ENCODE results near the gene PPP4R2. TPM values are rescaled to one million over a fixed set of nuclear protein-coding genes. Genes with fewer than 3 reads are reported as not detected.

PPP4R2 gene
- total and polyA plus RNA-seq, 3 experiments from 2014 or later = 45.8 to 122 (median 115) TPM

- DNase-seq = no peak
- Histone ChIP-seq H3K4me1 (ENCODE audit: insufficient read depth, low read length) (no peaks in the 10 kb centered on the region), H3K4me3 (ENCODE audit: low read length) (no peak overlapping the region), H3K36me3 (ENCODE audit: insufficient read depth, low read length) (no peaks in the 10 kb centered on the region), H3K27me3 (ENCODE audit: insufficient read depth, low read length, poor library complexity, severe bottlenecking) (no peaks in the 10 kb centered on the region), H3K27ac (ENCODE audit: low read depth, low read length) (no peak overlapping the region), H3K9me3 (ENCODE audit: low read length) (peaks cover 10% of the 10 kb centered on the region)
- POLR2A ChIA-PET = interaction anchor here (0.7 kb wide), 1 partner anchor 14 kb away, joined by 4 read pairs; no protein-coding TSS in a partner anchor
- Mint-ChIP-seq H3K27me3 (peaks cover 9 to 16% of the 10 kb centered on the region in 2 donors), H3K4me1 (no peaks in the 10 kb centered on the region), H3K36me3 (peaks cover 0 to 12% (median 3%) of the 10 kb centered on the region in 3 donors), H3K9me3 (peaks cover 5 to 13% (median 10%) of the 10 kb centered on the region in 5 donors), H3K27ac (no peak overlapping the region), H3K4me3 (no peak overlapping the region)
- CTCF ChIA-PET = no interaction called here
These were observed 11.0 kb upstream of the PPP4R2 start for GRCh38 chr3:72985576-72985975.

GRCh38 chr3:72990701-72991395, 5.8 kb upstream of the PPP4R2 start:
- Histone ChIP-seq H3K27me3 (ENCODE audit: insufficient read depth, low read length, poor library complexity, severe bottlenecking) (no peaks in the 10 kb centered on the region), H3K27ac (ENCODE audit: low read depth, low read length) (no peak overlapping the region), H3K4me3 (ENCODE audit: low read length) (no peak overlapping the region), H3K36me3 (ENCODE audit: insufficient read depth, low read length) (no peaks in the 10 kb centered on the region), H3K9me3 (ENCODE audit: low read length) (peaks cover 4% of the 10 kb centered on the region), H3K4me1 (ENCODE audit: insufficient read depth, low read length) (no peaks in the 10 kb centered on the region)
- POLR2A ChIA-PET = no interaction called here
- no peaks in the 10 kb centered on the region for H3K27me3 Mint-ChIP-seq
- H3K36me3 Mint-ChIP-seq = peaks cover 0 to 3% (median 2%) of the 10 kb centered on the region in 3 donors
- H3K4me3 Mint-ChIP-seq = peak overlapping the region in 1 of 7 donors; percentile 5
- CTCF ChIA-PET = no interaction called here
- peak overlapping the region in 1 of 8 donors; percentile 0 for H3K27ac Mint-ChIP-seq
- H3K9me3 Mint-ChIP-seq = peaks cover 3 to 5% (median 5%) of the 10 kb centered on the region in 5 donors
- H3K4me1 Mint-ChIP-seq = peaks cover 0 to 3% (median 2%) of the 10 kb centered on the region in 3 donors
- DNase-seq = no peak

GRCh38 chr3:72991522-72991921, 5.1 kb upstream of the PPP4R2 start:
- peaks cover 0 to 7% (median 2%) of the 10 kb centered on the region in 3 donors for H3K4me1 Mint-ChIP-seq
- no peaks in the 10 kb centered on the region for H3K36me3 ChIP-seq (ENCODE audit: insufficient read depth, low read length)
- no peak overlapping the region for H3K4me3 ChIP-seq (ENCODE audit: low read length)
- no peak overlapping the region for H3K27ac Mint-ChIP-seq
- no peaks in the 10 kb centered on the region for H3K9me3 Mint-ChIP-seq
- no peak overlapping the region for H3K4me3 Mint-ChIP-seq
- no peaks in the 10 kb centered on the region for H3K9me3 ChIP-seq (ENCODE audit: low read length)
- POLR2A ChIA-PET = no interaction called here
- no peaks in the 10 kb centered on the region for H3K36me3 Mint-ChIP-seq
- DNase-seq = no peak
- no peaks in the 10 kb centered on the region for H3K27me3 Mint-ChIP-seq
- CTCF ChIA-PET = no interaction called here
- H3K4me1 ChIP-seq (ENCODE audit: insufficient read depth, low read length) = peaks cover 6% of the 10 kb centered on the region
- H3K27ac ChIP-seq (ENCODE audit: low read depth, low read length) = no peak overlapping the region
- no peaks in the 10 kb centered on the region for H3K27me3 ChIP-seq (ENCODE audit: insufficient read depth, low read length, poor library complexity, severe bottlenecking)

GRCh38 chr3:72993391-72993790, 3.2 kb upstream of the PPP4R2 start:
- Histone ChIP-seq H3K36me3 (ENCODE audit: insufficient read depth, low read length) (no peaks in the 10 kb centered on the region), H3K4me1 (ENCODE audit: insufficient read depth, low read length) (peaks cover 11% of the 10 kb centered on the region), H3K27ac (ENCODE audit: low read depth, low read length) (no peak overlapping the region), H3K4me3 (ENCODE audit: low read length) (no peak overlapping the region), H3K9me3 (ENCODE audit: low read length) (no peaks in the 10 kb centered on the region), H3K27me3 (ENCODE audit: insufficient read depth, low read length, poor library complexity, severe bottlenecking) (no peaks in the 10 kb centered on the region)
- no peak for DNase-seq
- POLR2A ChIA-PET = no interaction called here
- Mint-ChIP-seq H3K9me3 (no peaks in the 10 kb centered on the region), H3K27me3 (no peaks in the 10 kb centered on the region), H3K27ac (peak overlapping the region in 1 of 8 donors; percentile 52), H3K36me3 (peaks cover 0 to 8% (median 2%) of the 10 kb centered on the region in 3 donors), H3K4me3 (peak overlapping the region in 3 of 7 donors; percentile 27 to 60 (median 32)), H3K4me1 (peaks cover 10 to 18% (median 11%) of the 10 kb centered on the region in 3 donors)
- CTCF ChIA-PET = interaction anchor here (1.4 kb wide), 1 partner anchor 47 kb away, joined by 4 read pairs; no protein-coding TSS in a partner anchor

GRCh38 chr3:72995337-72995736, 1.3 kb upstream of the PPP4R2 start:
- H3K4me3 Mint-ChIP-seq = peak overlapping the region; percentile 13 to 90 (median 68)
- H3K27me3 Mint-ChIP-seq = no peaks in the 10 kb centered on the region
- no peak overlapping the region for H3K27ac ChIP-seq (ENCODE audit: low read depth, low read length)
- no peak overlapping the region for H3K4me3 ChIP-seq (ENCODE audit: low read length)
- H3K27me3 ChIP-seq (ENCODE audit: insufficient read depth, low read length, poor library complexity, severe bottlenecking) = no peaks in the 10 kb centered on the region
- H3K27ac Mint-ChIP-seq = peak overlapping the region in 5 of 8 donors; percentile 82 to 96 (median 84)
- no peaks in the 10 kb centered on the region for H3K36me3 ChIP-seq (ENCODE audit: insufficient read depth, low read length)
- peaks cover 31% of the 10 kb centered on the region for H3K4me1 ChIP-seq (ENCODE audit: insufficient read depth, low read length)
- no peak for DNase-seq
- H3K9me3 Mint-ChIP-seq = no peaks in the 10 kb centered on the region
- ChIA-PET POLR2A (no interaction called here), CTCF (no interaction called here)
- H3K9me3 ChIP-seq (ENCODE audit: low read length) = no peaks in the 10 kb centered on the region
- H3K36me3 Mint-ChIP-seq = peaks cover 0 to 24% (median 5%) of the 10 kb centered on the region in 3 donors
- peaks cover 29 to 38% (median 31%) of the 10 kb centered on the region in 3 donors for H3K4me1 Mint-ChIP-seq

- CTCF ChIA-PET = interaction anchor here (1.1 to 1.4 kb wide), 2 partner anchors 16 to 55 kb away, joined by 3 to 4 read pairs; no protein-coding TSS in a partner anchor
- DNase-seq = no peak
- peaks cover 37 to 45% (median 38%) of the 10 kb centered on the region in 3 donors for H3K4me1 Mint-ChIP-seq
- peak overlapping the region; percentile 64 for H3K4me3 ChIP-seq (ENCODE audit: low read length)
- H3K27me3 ChIP-seq (ENCODE audit: insufficient read depth, low read length, poor library complexity, severe bottlenecking) = no peaks in the 10 kb centered on the region
- H3K27ac ChIP-seq (ENCODE audit: low read depth, low read length) = peak overlapping the region; percentile 71
- H3K27ac Mint-ChIP-seq = peak overlapping the region; percentile 80 to 96 (median 92)
- peaks cover 0 to 31% (median 5%) of the 10 kb centered on the region in 3 donors for H3K36me3 Mint-ChIP-seq
- no peaks in the 10 kb centered on the region for H3K9me3 Mint-ChIP-seq
- H3K4me1 ChIP-seq (ENCODE audit: insufficient read depth, low read length) = peaks cover 38% of the 10 kb centered on the region
- POLR2A ChIA-PET = interaction anchor here (0.9 kb wide), 1 partner anchor 30 kb away, joined by 5 read pairs; no protein-coding TSS in a partner anchor
- H3K4me3 Mint-ChIP-seq = peak overlapping the region; percentile 83 to 94 (median 90)
- H3K9me3 ChIP-seq (ENCODE audit: low read length) = no peaks in the 10 kb centered on the region
- H3K27me3 Mint-ChIP-seq = no peaks in the 10 kb centered on the region
- no peaks in the 10 kb centered on the region for H3K36me3 ChIP-seq (ENCODE audit: insufficient read depth, low read length)
These were observed 514 bp upstream of the PPP4R2 start for GRCh38 chr3:72996121-72996472.

GRCh38 chr3:72997421-72997961, 880 bp downstream of the PPP4R2 start:
- peaks cover 49% of the 10 kb centered on the region for H3K4me1 ChIP-seq (ENCODE audit: insufficient read depth, low read length)
- H3K9me3 Mint-ChIP-seq = no peaks in the 10 kb centered on the region

GRCh38 chr3:72998466-72998865, 1.9 kb downstream of the PPP4R2 start:
- Histone ChIP-seq H3K9me3 (ENCODE audit: low read length) (no peaks in the 10 kb centered on the region), H3K4me1 (ENCODE audit: insufficient read depth, low read length) (peaks cover 49% of the 10 kb centered on the region), H3K4me3 (ENCODE audit: low read length) (peak overlapping the region; percentile 35), H3K27me3 (ENCODE audit: insufficient read depth, low read length, poor library complexity, severe bottlenecking) (no peaks in the 10 kb centered on the region), H3K27ac (ENCODE audit: low read depth, low read length) (peak overlapping the region; percentile 7), H3K36me3 (ENCODE audit: insufficient read depth, low read length) (peaks cover 6% of the 10 kb centered on the region)
- H3K9me3 Mint-ChIP-seq = no peaks in the 10 kb centered on the region
- DNase-seq = no peak
- ChIA-PET POLR2A (no interaction called here), CTCF (interaction anchor here (0.9 to 2.4 kb wide), 3 partner anchors 12 to 63 kb away, joined by 3 to 12 read pairs (median 4); no protein-coding TSS in a partner anchor)
- peaks cover 52 to 66% (median 58%) of the 10 kb centered on the region in 3 donors for H3K4me1 Mint-ChIP-seq
- peaks cover 0 to 49% (median 10%) of the 10 kb centered on the region in 3 donors for H3K36me3 Mint-ChIP-seq
- peak overlapping the region; percentile 66 to 96 (median 84) for H3K27ac Mint-ChIP-seq
- H3K27me3 Mint-ChIP-seq = no peaks in the 10 kb centered on the region
- H3K4me3 Mint-ChIP-seq = peak overlapping the region; percentile 74 to 88 (median 76)

More at GRCh38 chr3:72997421-72997961, 880 bp downstream of the PPP4R2 start:
- Histone ChIP-seq H3K36me3 (ENCODE audit: insufficient read depth, low read length) (peaks cover 6% of the 10 kb centered on the region), H3K9me3 (ENCODE audit: low read length) (no peaks in the 10 kb centered on the region), H3K4me3 (ENCODE audit: low read length) (peak overlapping the region; percentile 59), H3K27ac (ENCODE audit: low read depth, low read length) (peak overlapping the region; percentile 55), H3K27me3 (ENCODE audit: insufficient read depth, low read length, poor library complexity, severe bottlenecking) (no peaks in the 10 kb centered on the region)
- H3K36me3 Mint-ChIP-seq = peaks cover 0 to 41% (median 7%) of the 10 kb centered on the region in 3 donors
- peak in 4 of 5 donors; percentile 16 to 53 (median 46) for DNase-seq
- H3K27ac Mint-ChIP-seq = peak overlapping the region; percentile 80 to 98 (median 92)
- H3K4me3 Mint-ChIP-seq = peak overlapping the region; percentile 83 to 94 (median 90)
- no peaks in the 10 kb centered on the region for H3K27me3 Mint-ChIP-seq
- ChIA-PET POLR2A (no interaction called here), CTCF (interaction anchor here (0.8 to 1.6 kb wide), 5 partner anchors 10 to 417 kb away, joined by 3 to 4 read pairs (median 4); no protein-coding TSS in a partner anchor)
- H3K4me1 Mint-ChIP-seq = peaks cover 46 to 59% (median 51%) of the 10 kb centered on the region in 3 donors

Measured in CD8-positive, alpha-beta memory T cell (primary cell).